Measurements from ENCODE around the gene HIPK4. TPM values are rescaled to one million over a fixed set of nuclear protein-coding genes. Genes with fewer than 3 reads are reported as not detected.
"Not testable (repeated sequence)": the region's sequence is repeated elsewhere in the genome, so short reads cannot be mapped to it uniquely, and the experiment has no call there.

Gene HIPK4
- total RNA-seq, 2 experiments from 2014 or later, result not detected

DNA sequence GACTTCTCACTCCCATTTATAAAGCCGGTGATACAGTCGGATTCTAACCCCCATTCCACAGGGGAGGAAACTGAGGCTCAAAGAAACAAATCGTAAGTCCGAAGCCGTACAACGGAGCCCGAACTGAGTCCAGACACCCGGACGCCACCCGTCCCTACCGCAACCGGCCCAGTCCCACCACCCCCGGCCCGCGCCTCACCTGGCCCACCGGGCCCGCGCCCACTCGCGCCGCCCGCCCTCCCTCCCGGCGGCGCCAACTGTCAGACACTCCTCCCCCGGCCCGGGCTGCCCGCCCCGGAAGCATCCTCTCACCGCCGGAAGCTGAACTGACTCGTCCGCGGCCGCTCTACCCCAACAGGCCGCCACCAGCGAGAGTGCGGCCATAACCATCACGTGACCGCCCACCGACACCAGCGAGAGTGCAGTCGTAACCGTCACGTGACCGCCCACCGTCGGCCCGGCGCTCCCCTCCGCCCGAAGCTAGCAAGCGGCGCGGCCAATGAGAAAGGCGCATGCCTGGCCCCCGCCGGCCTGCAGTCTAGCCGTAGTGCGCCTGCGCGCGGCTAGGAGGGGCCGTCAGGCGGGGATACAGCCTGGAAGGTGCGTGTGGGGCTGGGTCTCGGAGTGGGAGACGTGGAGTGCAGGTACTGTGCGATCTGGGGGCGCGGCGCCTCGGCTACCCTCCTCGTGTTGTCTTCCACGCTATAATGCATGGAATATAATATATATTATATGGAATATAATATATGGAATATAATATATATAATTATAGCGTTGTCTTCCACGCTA is 41.7 kb downstream of the HIPK4 start, which contains the start of the genes C19orf47 and PLD3:
Gene C19orf47, minus strand, starts transcription at position 273 of the 789 bp plus-strand sequence. CDS start 6,540 bp downstream, outside the sequence.
Gene PLD3, plus strand, starts transcription at position 571 of the 789 bp plus-strand sequence. CDS start 17,789 bp downstream, outside the sequence.
- Mint-ChIP-seq H3K36me3 (peaks cover 2% of the 10 kb centered on the region), H3K4me3 (peak within 1 kb of the TSS; percentile 87), H3K4me1 (peaks cover 4% of the 10 kb centered on the region)

DNA sequence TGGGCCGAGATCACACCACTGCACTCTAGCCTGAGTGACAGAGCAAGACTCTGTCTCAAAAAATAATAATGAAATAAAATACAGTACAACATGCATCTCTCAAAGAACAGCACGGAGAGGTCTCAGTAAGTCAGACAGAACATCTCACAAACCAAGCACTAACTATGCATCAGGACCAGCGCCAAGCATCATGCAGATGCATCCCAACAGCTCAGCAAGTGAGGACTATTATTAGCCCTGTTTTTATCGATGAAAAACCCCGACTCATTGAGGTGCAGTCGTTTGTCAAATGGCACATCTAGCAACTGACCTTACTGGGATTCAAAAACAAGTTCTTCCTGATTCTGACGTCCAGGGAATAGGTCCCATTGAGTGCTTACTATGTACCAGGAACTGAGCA is 45.6 kb downstream of the HIPK4 start:
- Mint-ChIP-seq H3K4me1 (peaks cover 2% of the 10 kb centered on the region), H3K4me3 (no peak overlapping the region), H3K27ac (no peak overlapping the region), H3K9me3 (no peaks in the 10 kb centered on the region), H3K36me3 (peaks cover 7% of the 10 kb centered on the region), H3K27me3 (no peaks in the 10 kb centered on the region)
- DNase-seq, result no peak

More for the DNA sequence above, 41.7 kb downstream of the HIPK4 start, which contains the start of the genes C19orf47 and PLD3:
- peak; percentile 100 for DNase-seq
- no peaks in the 10 kb centered on the region for H3K9me3 Mint-ChIP-seq
- H3K27ac Mint-ChIP-seq, result peak within 1 kb of the TSS; percentile 77
- no peaks in the 10 kb centered on the region for H3K27me3 Mint-ChIP-seq

DNA sequence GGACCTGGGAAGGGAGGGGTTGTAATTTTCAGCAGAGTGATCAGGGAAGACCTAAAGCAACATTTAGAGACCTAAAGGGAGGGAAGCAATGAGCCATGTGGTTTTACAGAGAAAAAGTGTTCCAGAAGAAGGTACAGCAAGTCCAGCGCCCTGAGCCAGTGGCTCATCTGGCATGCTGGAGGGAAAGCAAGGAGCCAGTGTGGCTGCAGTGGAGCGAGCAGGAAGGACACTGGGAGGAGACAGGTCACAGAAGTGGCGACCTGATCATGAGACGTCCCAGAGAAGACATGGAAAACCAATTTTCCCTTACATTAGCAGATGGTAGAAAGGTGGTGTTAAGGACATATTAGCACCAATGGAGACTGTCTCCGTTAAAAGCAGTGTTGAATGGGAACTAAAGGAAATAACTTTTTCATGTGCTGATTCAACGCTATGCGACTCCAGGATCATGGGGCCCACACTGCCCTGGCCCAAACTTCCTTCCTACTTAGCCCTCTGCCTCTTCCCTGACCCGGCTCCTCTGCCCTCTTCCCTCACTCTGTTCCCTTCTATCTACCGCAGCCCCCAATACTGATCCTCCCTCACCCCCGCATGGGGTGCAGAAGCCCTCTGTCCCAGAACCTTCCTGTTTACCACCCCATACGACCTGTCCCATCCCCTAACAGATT is 47.2 kb downstream of the HIPK4 start:
- Mint-ChIP-seq H3K9me3 (no peaks in the 10 kb centered on the region), H3K27ac (no peak overlapping the region)
- no peak for DNase-seq

DNA sequence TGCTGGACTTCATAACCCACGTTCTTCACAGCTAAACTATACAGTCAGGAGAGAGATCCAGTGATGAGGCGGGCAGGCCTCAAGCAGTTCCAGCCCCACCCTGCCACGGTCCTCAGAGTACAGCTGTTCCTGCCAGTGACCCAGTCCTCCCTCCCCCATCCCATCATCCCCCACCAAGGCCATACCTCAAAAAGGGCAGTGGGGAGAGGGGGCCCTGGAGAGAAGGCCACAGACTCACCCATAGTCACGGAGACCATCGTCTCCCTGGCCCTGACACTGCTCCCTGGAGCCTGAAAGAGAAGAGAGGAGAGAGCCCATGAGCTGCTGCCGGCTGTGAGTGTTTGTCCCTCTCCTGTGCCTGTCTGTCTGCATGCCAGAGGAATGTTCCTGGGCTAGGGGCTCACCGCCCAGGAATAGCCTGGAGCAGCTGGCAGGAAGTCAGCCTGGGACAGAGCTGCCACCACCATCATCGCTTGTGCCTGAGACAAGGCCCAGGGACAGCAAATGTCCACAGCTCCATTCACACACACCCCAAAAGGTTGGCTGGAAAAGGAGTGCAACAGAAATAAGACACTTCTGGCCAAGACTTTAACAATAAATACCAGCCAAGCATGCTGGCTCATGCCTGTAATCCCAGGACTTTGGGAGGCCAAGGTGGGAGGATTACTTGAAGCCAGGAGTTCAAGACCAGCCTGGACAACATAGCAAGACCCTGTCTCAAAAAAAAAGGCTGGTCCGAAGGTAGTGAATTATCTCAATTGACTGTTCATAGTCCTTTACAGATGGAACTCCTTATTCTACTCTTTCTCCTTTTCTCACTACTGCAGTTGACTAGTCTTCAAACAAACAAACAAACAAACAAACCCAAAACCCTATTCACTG is 48.1 kb downstream of the HIPK4 start:
- H3K36me3 Mint-ChIP-seq, result peaks cover 7% of the 10 kb centered on the region
- no peaks in the 10 kb centered on the region for H3K4me1 Mint-ChIP-seq
- DNase-seq, result no peak
- H3K4me3 Mint-ChIP-seq, result no peak overlapping the region
- no peaks in the 10 kb centered on the region for H3K27me3 Mint-ChIP-seq
- H3K27ac Mint-ChIP-seq, result no peak overlapping the region
- H3K9me3 Mint-ChIP-seq, result no peaks in the 10 kb centered on the region

More for the DNA sequence above, 47.2 kb downstream of the HIPK4 start:
- H3K4me3 Mint-ChIP-seq, result no peak overlapping the region
- peaks cover 2% of the 10 kb centered on the region for H3K4me1 Mint-ChIP-seq
- no peaks in the 10 kb centered on the region for H3K27me3 Mint-ChIP-seq
- H3K36me3 Mint-ChIP-seq, result peaks cover 8% of the 10 kb centered on the region

DNA sequence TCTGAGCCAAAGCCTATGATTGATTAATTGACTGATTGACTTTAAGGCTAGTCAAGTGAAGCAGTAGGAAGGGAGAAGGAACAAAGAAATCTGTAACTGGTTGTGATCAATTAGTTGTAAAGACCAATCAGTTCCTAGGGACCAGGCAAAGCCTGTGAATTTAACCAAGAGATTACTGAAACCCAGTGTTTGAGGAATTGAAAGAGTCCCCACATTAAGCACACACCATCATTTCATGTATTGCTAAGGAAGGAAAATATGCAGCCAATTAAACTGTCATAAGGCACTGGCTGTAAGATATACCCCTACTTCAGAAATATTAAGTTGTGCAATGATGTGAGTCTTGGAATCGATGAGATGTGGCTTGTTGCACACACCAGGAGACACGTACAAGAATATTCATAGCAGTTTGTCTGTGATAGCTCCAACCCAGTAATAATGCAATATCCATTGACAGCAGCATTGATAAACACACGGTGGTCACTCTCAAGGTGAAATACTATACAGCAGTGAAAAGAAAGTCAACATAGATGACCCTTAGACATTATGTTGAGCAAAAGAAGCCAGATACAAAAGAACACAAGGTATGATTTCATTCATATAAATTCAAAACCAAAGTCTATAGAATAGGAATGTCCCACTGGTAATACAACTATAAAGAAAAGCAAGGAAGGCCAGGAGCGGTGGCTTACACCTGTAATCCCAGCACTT is 50.8 kb downstream of the HIPK4 start:
- no peaks in the 10 kb centered on the region for H3K9me3 Mint-ChIP-seq
- no peak overlapping the region for H3K27ac Mint-ChIP-seq
- H3K4me3 Mint-ChIP-seq, result no peak overlapping the region
- H3K4me1 Mint-ChIP-seq, result no peaks in the 10 kb centered on the region
- no peaks in the 10 kb centered on the region for H3K27me3 Mint-ChIP-seq
- no peak for DNase-seq
- H3K36me3 Mint-ChIP-seq, result peaks cover 10% of the 10 kb centered on the region

DNA sequence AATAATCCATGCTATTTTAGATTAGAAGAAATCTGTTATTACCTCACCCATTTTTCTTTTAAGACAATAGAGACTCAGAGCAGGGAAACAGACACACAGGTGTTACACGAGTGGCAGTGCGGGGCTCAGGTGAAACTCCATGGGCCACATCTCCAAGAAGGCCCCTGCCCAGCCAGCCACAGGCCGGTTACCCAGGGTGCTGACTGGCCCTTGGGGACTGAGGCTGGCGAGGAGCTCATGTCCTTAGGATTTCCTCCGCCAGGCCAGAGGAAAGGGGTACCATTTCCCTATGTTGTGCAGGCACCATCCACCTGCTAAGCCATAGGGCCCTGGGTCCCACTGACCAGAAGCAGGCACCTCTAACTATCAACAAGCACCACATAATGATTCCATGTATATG is 52.4 kb downstream of the HIPK4 start:
- Mint-ChIP-seq H3K4me1 (no peaks in the 10 kb centered on the region), H3K27me3 (no peaks in the 10 kb centered on the region)

DNA sequence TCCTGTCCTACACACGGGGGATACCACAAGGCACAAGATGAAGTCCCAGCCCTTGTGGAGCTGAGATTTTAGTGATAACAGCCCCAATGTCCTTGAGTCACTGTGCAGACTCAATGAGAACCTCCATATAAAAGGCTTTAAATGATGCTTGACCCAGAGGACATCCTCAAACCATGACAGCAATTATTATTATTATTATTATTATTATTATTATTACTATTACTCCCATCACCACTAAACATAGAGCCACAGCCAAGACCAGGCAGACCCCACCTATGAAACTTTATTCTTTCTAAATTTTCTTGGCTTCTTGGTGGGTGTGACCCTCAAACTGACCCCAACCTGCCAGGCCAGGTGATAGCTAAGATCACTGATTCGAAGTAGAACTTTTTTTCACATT is 52.9 kb downstream of the HIPK4 start:
- no peak overlapping the region for H3K27ac Mint-ChIP-seq
- H3K9me3 Mint-ChIP-seq, result no peaks in the 10 kb centered on the region
- H3K4me1 Mint-ChIP-seq, result no peaks in the 10 kb centered on the region
- DNase-seq, result no peak
- H3K36me3 Mint-ChIP-seq, result peaks cover 14% of the 10 kb centered on the region
- H3K4me3 Mint-ChIP-seq, result no peak overlapping the region
- H3K27me3 Mint-ChIP-seq, result no peaks in the 10 kb centered on the region

More for the DNA sequence above, 52.4 kb downstream of the HIPK4 start:
- Mint-ChIP-seq H3K36me3 (peaks cover 14% of the 10 kb centered on the region), H3K4me3 (no peak overlapping the region), H3K27ac (no peak overlapping the region), H3K9me3 (no peaks in the 10 kb centered on the region)
- no peak for DNase-seq

DNA sequence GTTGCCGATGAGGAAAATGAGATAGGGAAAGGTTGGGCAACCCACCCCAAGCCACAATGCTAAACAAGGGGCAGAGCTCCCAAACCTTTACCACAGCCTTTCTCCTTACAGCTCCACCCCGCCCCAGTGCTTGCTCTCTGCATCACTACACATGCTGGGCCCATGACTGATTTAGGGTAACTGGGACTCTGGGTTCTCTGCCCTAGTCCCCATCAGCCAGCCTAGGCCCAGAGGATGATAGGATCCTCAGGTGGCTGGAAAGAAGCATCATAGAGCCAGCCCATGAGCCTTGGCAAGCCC is 53.4 kb downstream of the HIPK4 start:
- H3K4me3 Mint-ChIP-seq, result no peak overlapping the region
- no peak for DNase-seq
- no peaks in the 10 kb centered on the region for H3K27me3 Mint-ChIP-seq
- no peaks in the 10 kb centered on the region for H3K4me1 Mint-ChIP-seq
- peaks cover 14% of the 10 kb centered on the region for H3K36me3 Mint-ChIP-seq
- H3K9me3 Mint-ChIP-seq, result no peaks in the 10 kb centered on the region
- no peak overlapping the region for H3K27ac Mint-ChIP-seq

DNA sequence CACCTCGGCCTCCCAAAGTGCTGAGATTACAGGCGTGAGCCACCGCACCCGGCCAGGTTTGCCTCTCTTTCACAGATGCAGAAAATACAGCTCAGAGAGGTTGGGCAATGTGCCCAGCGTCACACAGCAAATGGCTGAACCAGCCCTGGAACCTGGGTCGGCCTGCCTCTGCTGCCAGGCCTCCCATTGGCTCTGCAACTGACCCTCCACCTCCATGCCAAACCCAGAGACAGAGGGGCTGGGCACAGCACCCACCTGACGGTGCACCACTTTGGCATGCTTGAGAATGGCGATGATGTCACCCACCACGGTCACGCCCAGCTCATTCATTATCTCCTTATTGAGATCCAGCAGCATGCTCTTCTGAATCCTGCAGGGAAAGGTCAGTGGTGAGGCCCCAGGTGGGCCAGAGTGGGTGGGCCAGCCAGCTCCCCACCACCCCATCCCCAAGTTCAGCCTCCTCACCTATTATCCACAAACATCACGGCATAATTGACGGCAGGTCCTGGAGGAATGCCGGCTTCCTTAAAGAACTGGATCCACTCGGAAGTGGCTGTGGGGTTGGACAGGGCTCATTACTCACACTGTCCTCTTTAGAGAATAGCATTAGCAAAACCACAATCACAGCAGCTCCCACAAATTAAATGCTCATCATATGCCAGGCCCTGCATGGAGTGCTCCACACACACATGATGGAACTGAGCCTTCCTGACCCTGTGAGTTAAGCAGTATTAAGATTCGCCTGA is 54.0 kb downstream of the HIPK4 start:
- no peaks in the 10 kb centered on the region for H3K4me1 Mint-ChIP-seq
- no peaks in the 10 kb centered on the region for H3K9me3 Mint-ChIP-seq
- no peaks in the 10 kb centered on the region for H3K27me3 Mint-ChIP-seq
- peaks cover 14% of the 10 kb centered on the region for H3K36me3 Mint-ChIP-seq
- no peak overlapping the region for H3K27ac Mint-ChIP-seq
- H3K4me3 Mint-ChIP-seq, result no peak overlapping the region
- no peak for DNase-seq

DNA sequence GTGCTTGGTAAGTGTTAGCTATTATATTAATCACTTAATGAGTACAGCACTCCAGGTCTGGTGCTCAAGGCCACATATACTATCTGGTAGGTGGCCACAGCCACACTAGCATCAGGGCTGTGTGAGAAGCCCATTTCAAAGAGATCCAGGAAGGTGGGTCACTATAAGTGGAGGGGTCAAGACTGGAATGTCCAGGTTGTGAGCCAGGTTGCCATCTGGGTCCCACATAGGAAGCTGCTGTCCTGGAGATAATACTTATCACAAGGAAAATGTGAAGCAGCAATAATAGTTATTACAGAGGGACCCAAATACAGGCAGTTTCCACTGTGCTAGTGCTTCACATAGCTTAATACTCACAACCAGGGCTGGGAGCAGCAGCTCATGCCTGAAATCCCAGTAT is 54.9 kb downstream of the HIPK4 start:
- DNase-seq, result no peak
- H3K9me3 Mint-ChIP-seq, result no peaks in the 10 kb centered on the region
- H3K27ac Mint-ChIP-seq, result no peak overlapping the region
- no peaks in the 10 kb centered on the region for H3K27me3 Mint-ChIP-seq
- peaks cover 14% of the 10 kb centered on the region for H3K36me3 Mint-ChIP-seq
- no peaks in the 10 kb centered on the region for H3K4me1 Mint-ChIP-seq
- no peak overlapping the region for H3K4me3 Mint-ChIP-seq

DNA sequence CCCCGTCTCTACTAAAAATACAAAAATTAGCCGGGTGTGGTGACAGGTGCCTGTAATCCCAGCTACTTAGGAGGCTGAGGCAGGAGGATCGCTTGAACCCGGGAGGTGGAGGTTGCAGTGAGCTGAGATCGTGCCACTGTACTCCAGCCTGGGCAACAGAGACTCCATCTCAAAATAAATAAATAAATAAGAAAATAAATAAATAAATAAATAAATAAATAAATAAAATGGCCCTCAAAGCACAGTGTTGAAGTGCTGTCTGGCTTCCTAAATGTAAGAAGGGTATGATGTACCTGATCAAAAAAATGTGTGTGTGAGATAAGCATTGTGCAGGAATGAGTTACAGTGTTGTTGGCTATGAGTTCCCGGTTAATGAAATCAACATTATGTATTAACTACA is 56.9 kb downstream of the HIPK4 start:
- H3K27me3 Mint-ChIP-seq, H3K4me3 Mint-ChIP-seq, H3K4me1 Mint-ChIP-seq, H3K27ac Mint-ChIP-seq, DNase-seq, H3K9me3 Mint-ChIP-seq: not testable (repeated sequence)
- peaks cover 11% of the 10 kb centered on the region for H3K36me3 Mint-ChIP-seq

DNA sequence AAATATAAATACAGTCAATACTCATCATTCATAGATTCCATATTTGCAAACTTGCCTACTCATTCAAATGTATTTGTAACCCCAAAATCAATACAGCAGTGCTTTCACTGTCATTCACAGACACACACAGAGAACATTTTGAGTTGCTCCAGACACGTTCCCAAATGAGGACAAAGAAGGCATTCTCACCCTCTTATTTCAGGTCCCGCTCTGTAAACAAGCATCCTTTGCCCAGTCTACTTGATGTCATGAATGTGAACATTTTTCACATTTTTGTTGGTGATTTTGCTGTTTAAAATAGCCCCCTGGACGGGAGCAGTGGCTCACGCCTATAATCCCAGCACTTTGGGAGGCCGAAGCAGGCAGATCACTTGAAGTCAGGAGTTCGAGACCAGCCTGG is 57.3 kb downstream of the HIPK4 start:
- Mint-ChIP-seq H3K27ac (no peak overlapping the region), H3K4me1 (no peaks in the 10 kb centered on the region), H3K9me3 (no peaks in the 10 kb centered on the region), H3K4me3 (no peak overlapping the region), H3K27me3 (no peaks in the 10 kb centered on the region), H3K36me3 (peaks cover 11% of the 10 kb centered on the region)
- no peak for DNase-seq

DNA sequence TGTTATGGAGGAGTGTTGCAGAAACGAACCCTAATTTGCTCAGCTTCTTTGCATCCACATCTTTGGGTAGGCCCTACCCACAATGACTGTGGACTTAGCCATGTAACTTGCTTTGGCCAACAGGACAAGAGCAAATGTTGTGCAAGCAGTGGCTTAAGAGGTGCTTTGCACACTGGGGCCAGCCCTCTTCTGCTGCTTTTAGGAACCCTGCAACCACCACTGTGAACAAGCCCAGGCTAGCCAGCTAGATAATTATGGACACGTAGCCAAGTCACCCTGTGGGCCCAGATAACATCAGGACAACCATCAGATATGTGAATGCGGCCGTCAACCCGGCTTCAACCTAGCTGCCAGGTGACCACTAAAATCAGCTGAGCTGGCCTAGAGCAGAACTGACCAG is 58.9 kb downstream of the HIPK4 start:
- no peaks in the 10 kb centered on the region for H3K27me3 Mint-ChIP-seq
- H3K4me1 Mint-ChIP-seq, result no peaks in the 10 kb centered on the region
- no peak overlapping the region for H3K4me3 Mint-ChIP-seq
- H3K27ac Mint-ChIP-seq, result no peak overlapping the region
- no peak for DNase-seq
- H3K9me3 Mint-ChIP-seq, result no peaks in the 10 kb centered on the region
- peaks cover 10% of the 10 kb centered on the region for H3K36me3 Mint-ChIP-seq
